UCSD-AML1 (cell line): ENCODE measurements around the gene PTGIR.
A peak's percentile ranks its signal among the peaks of the same experiment; 100 is the strongest.

Source experiments
- DNase-seq: peaks from one replicate; lab custom pipeline; 2025; ENCODE audit not compliant: unreplicated experiment; lab: John Stamatoyannopoulos, UW

PTGIR gene

GRCh38 chr19:46601318-46602224 lies 23.3 kb downstream of the PTGIR start, which contains the start of gene CALM3:
TSS of gene CALM3 (plus strand) at chr19:46601330. CDS start at chr19:46601435, 105 bp downstream.
- no peak for DNase-seq

GRCh38 chr19:46600384-46601317 lies 24.2 kb downstream of the PTGIR start:
- DNase-seq, result peak; percentile 96

- no peak for DNase-seq
Observed at GRCh38 chr19:46599716-46600373, 25.0 kb downstream of the PTGIR start.

GRCh38 chr19:46598372-46598917 lies 26.4 kb downstream of the PTGIR start:
- DNase-seq, result no peak

- no peak for DNase-seq
Observed at GRCh38 chr19:46596008-46596407, 28.9 kb downstream of the PTGIR start.

- no peak for DNase-seq
Observed at GRCh38 chr19:46591870-46592269, 33.0 kb downstream of the PTGIR start.

- no peak for DNase-seq
Observed at GRCh38 chr19:46591254-46591653, 33.6 kb downstream of the PTGIR start.

GRCh38 chr19:46587861-46588260 lies 37.0 kb downstream of the PTGIR start:
- DNase-seq, result no peak

GRCh38 chr19:46586294-46586693 lies 38.6 kb downstream of the PTGIR start:
- no peak for DNase-seq

GRCh38 chr19:46585539-46585938 lies 39.4 kb downstream of the PTGIR start:
- no peak for DNase-seq

- DNase-seq, result no peak
Observed at GRCh38 chr19:46580247-46580646, 44.6 kb downstream of the PTGIR start.

GRCh38 chr19:46579361-46579879 lies 45.5 kb downstream of the PTGIR start:
- no peak for DNase-seq

- no peak for DNase-seq
Observed at GRCh38 chr19:46578450-46578849, 46.4 kb downstream of the PTGIR start.

GRCh38 chr19:46574533-46574932 lies 50.4 kb downstream of the PTGIR start:
- DNase-seq, result no peak

- no peak for DNase-seq
Observed at GRCh38 chr19:46573679-46574498, 51.0 kb downstream of the PTGIR start.

GRCh38 chr19:46571495-46571894 lies 53.4 kb downstream of the PTGIR start:
- DNase-seq, result no peak
